Activated CD4-positive, alpha-beta memory T cell treated with anti-CD3 and anti-CD28 coated beads, Interleukin-2, amount 10 ng/mL, durations not matched to agents 7 days and 5 days (primary cell): ENCODE data around the gene NRG3. TPM values are rescaled to one million over a fixed set of nuclear protein-coding genes. Genes with fewer than 3 reads are reported as not detected.
"Not testable (repeated sequence)": the region's sequence is repeated elsewhere in the genome, so short reads cannot be mapped to it uniquely, and the experiment has no call there.

Experiments used
- CTCF ChIA-PET: fragments of 350-600 bp; sonication (Branson Sonifier 250); formaldehyde crosslinking; loops from one replicate; lab custom pipeline; 2021; ENCODE audit warnings: antibody characterized with exemption, inconsistent platforms; lab: Charles Lee
- POLR2A ChIA-PET: fragments of 350-600 bp; sonication (Branson Sonifier 250); formaldehyde crosslinking; loops from one replicate; lab custom pipeline; 2021; ENCODE audit warnings: antibody characterized with exemption; lab: Charles Lee
- DNase-seq: peaks from one replicate; pipeline ENCODE4 v3.0.0-alpha.2; 2020
- H3K27ac Mint-ChIP-seq: one replicate; pipeline ENCODE4 v1.8.0; 2021; ENCODE audit warnings: mild to moderate bottlenecking, mixed read lengths
- H3K27me3 Mint-ChIP-seq: one replicate; pipeline ENCODE4 v1.8.0; 2021; ENCODE audit warnings: mixed read lengths
- H3K36me3 Mint-ChIP-seq: one replicate; pipeline ENCODE4 v1.8.0; 2021; ENCODE audit warnings: low read depth, mixed read lengths
- H3K4me1 Mint-ChIP-seq: one replicate; pipeline ENCODE4 v1.8.0; 2021; ENCODE audit warnings: mixed read lengths
- H3K4me3 Mint-ChIP-seq: one replicate; pipeline ENCODE4 v1.8.0; 2021; ENCODE audit warnings: mild to moderate bottlenecking, mixed read lengths
- H3K9me3 Mint-ChIP-seq: one replicate; pipeline ENCODE4 v1.8.0; 2021; ENCODE audit warnings: mixed read lengths
- total RNA-seq, 2 experiments: library from RNA; stranded (reverse); gene quantifications; one replicate each; pipeline ENCODE4 v1.2.3, GENCODE V29; 2021

Gene NRG3
- total RNA-seq, 2 experiments from 2014 or later: not detected

GRCh38 chr10:82981137-82981723 is 1106.2 kb downstream of the NRG3 start:
- ChIA-PET CTCF (no interaction called here), POLR2A (no interaction called here)
- Mint-ChIP-seq H3K36me3 (no peaks in the 10 kb centered on the region), H3K4me1 (no peaks in the 10 kb centered on the region), H3K27me3 (no peaks in the 10 kb centered on the region), H3K4me3 (no peak overlapping the region), H3K27ac (no peak overlapping the region), H3K9me3 (peaks cover 6% of the 10 kb centered on the region)
- no peak for DNase-seq

- H3K4me1 Mint-ChIP-seq: no peaks in the 10 kb centered on the region
- H3K27me3 Mint-ChIP-seq: no peaks in the 10 kb centered on the region
- H3K36me3 Mint-ChIP-seq: no peaks in the 10 kb centered on the region
- no peak overlapping the region for H3K4me3 Mint-ChIP-seq
- POLR2A ChIA-PET: no interaction called here
- DNase-seq: no peak
- H3K9me3 Mint-ChIP-seq: peaks cover 4% of the 10 kb centered on the region
- CTCF ChIA-PET: no interaction called here
- no peak overlapping the region for H3K27ac Mint-ChIP-seq
Measured at GRCh38 chr10:82982110-82982608, 1107.2 kb downstream of the NRG3 start.

- Mint-ChIP-seq H3K36me3 (no peaks in the 10 kb centered on the region), H3K27me3 (no peaks in the 10 kb centered on the region), H3K9me3 (peaks cover 4% of the 10 kb centered on the region), H3K4me1 (no peaks in the 10 kb centered on the region), H3K4me3 (no peak overlapping the region), H3K27ac (no peak overlapping the region)
- no peak for DNase-seq
- ChIA-PET POLR2A (no interaction called here), CTCF (no interaction called here)
Measured at GRCh38 chr10:82986216-82986615, 1111.2 kb downstream of the NRG3 start.

GRCh38 chr10:83006479-83006878 is 1131.5 kb downstream of the NRG3 start:
- CTCF ChIA-PET, H3K4me1 Mint-ChIP-seq, H3K36me3 Mint-ChIP-seq, H3K27me3 Mint-ChIP-seq, H3K4me3 Mint-ChIP-seq, H3K9me3 Mint-ChIP-seq, DNase-seq, POLR2A ChIA-PET, H3K27ac Mint-ChIP-seq: not testable (repeated sequence)

- no peak overlapping the region for H3K27ac Mint-ChIP-seq
- H3K4me3 Mint-ChIP-seq: no peak overlapping the region
- H3K36me3 Mint-ChIP-seq: no peaks in the 10 kb centered on the region
- DNase-seq: no peak
- H3K27me3 Mint-ChIP-seq: no peaks in the 10 kb centered on the region
- no peaks in the 10 kb centered on the region for H3K4me1 Mint-ChIP-seq
- no peaks in the 10 kb centered on the region for H3K9me3 Mint-ChIP-seq
- CTCF ChIA-PET: no interaction called here
- POLR2A ChIA-PET: no interaction called here
Measured at GRCh38 chr10:83007510-83007909, 1132.5 kb downstream of the NRG3 start.

- Mint-ChIP-seq H3K36me3 (no peaks in the 10 kb centered on the region), H3K9me3 (no peaks in the 10 kb centered on the region), H3K4me3 (no peak overlapping the region), H3K27me3 (no peaks in the 10 kb centered on the region), H3K4me1 (no peaks in the 10 kb centered on the region), H3K27ac (no peak overlapping the region)
- no peak for DNase-seq
- ChIA-PET CTCF (no interaction called here), POLR2A (no interaction called here)
Measured at GRCh38 chr10:83012866-83013265, 1137.9 kb downstream of the NRG3 start.

GRCh38 chr10:83017076-83017867 is 1142.3 kb downstream of the NRG3 start:
- no peaks in the 10 kb centered on the region for H3K36me3 Mint-ChIP-seq
- no peaks in the 10 kb centered on the region for H3K4me1 Mint-ChIP-seq
- no peak overlapping the region for H3K27ac Mint-ChIP-seq
- H3K9me3 Mint-ChIP-seq: peaks cover 6% of the 10 kb centered on the region
- ChIA-PET POLR2A (no interaction called here), CTCF (no interaction called here)
- H3K27me3 Mint-ChIP-seq: no peaks in the 10 kb centered on the region
- DNase-seq: no peak
- no peak overlapping the region for H3K4me3 Mint-ChIP-seq

GRCh38 chr10:83023662-83024061 is 1148.7 kb downstream of the NRG3 start:
- Mint-ChIP-seq H3K4me3 (no peak overlapping the region), H3K27ac (no peak overlapping the region), H3K4me1 (no peaks in the 10 kb centered on the region), H3K36me3 (no peaks in the 10 kb centered on the region), H3K9me3 (peaks cover 13% of the 10 kb centered on the region), H3K27me3 (no peaks in the 10 kb centered on the region)
- DNase-seq: no peak
- CTCF ChIA-PET: no interaction called here
- POLR2A ChIA-PET: no interaction called here
